ENCODE measurements around the gene SERINC2. TPM values are rescaled to one million over a fixed set of nuclear protein-coding genes. Genes with fewer than 3 reads are reported as not detected.

The SERINC2 gene
- total RNA-seq, 1 experiment from 2014 or later: 14.1 TPM

DNA sequence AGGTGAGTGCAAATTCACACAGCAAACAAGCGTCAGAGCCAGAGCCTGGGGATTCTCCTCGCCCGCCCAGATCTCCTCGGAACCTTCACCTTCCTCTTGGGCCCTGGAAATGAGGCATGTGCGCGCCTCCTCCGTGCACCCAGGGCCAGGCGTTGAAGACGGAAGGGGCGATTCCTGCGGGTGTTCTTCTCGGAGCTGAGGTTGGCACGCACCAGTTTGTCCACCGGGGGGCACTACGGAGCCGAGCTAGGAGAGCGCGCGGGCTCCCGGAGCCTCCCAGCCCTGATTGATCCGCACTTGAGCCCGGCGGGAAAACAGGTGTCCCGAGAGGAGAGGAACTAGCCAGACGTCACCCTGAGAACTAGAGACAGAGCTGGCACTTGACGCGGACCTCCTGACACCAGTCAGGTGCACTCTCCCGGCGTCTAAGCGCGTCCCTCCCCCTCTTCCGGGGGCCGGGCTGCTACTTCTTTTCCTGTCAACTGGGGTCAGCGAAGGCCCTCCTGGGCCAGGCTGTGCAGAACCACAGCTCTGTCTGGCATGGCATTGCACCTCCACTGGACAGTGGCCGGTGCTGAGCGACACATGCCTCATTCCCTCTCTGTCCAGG, 18.3 kb upstream of the SERINC2 start:
- peaks cover 9 to 16% of the 10 kb centered on the region in 2 experiments for H3K4me1 Mint-ChIP-seq
- Histone ChIP-seq H3K79me1 (ENCODE audit: insufficient read depth, low read depth, low read length, poor library complexity, severe bottlenecking) (no peaks in the 10 kb centered on the region), H4K5ac (ENCODE audit: insufficient read length, low read depth, low read length) (no peak overlapping the region), H3K27me3 (ENCODE audit: insufficient read depth, low read length) (no peaks in the 10 kb centered on the region), H2BK120ac (ENCODE audit: low read depth, low read length, poor library complexity, severe bottlenecking) (no peak overlapping the region), H3K14ac (ENCODE audit: insufficient read depth, low read length) (no peak overlapping the region; the same call in 1 of the 2 replicates), H3K4me1 (ENCODE audit: insufficient read depth, low read length) (no peaks in the 10 kb centered on the region), H3K79me2 (ENCODE audit: insufficient read depth, low read length) (no peaks in the 10 kb centered on the region), H3K56ac (ENCODE audit: insufficient read length, low read depth, low read length) (no peak overlapping the region), H4K20me1 (ENCODE audit: control insufficient read depth, insufficient read depth, insufficient read length) (no peaks in the 10 kb centered on the region), H2AFZ (ENCODE audit: low read length) (peak overlapping the region; percentile 41), H3K9ac (ENCODE audit: extremely low read depth, insufficient read length, low read length) (no peak overlapping the region), H3K23ac (ENCODE audit: insufficient read length, low read depth, low read length) (no peak overlapping the region), H2BK12ac (ENCODE audit: insufficient read length, low read depth, low read length) (no peak overlapping the region), H2BK5ac (ENCODE audit: insufficient read length, low read length) (no peak overlapping the region), H2AK5ac (ENCODE audit: insufficient read length, low read length) (no peak overlapping the region), H3K18ac (ENCODE audit: insufficient read length, low read depth, low read length) (no peak overlapping the region), H3K23me2 (ENCODE audit: insufficient read length, low read depth, low read length, poor library complexity, severe bottlenecking) (no peaks in the 10 kb centered on the region), H3T11ph (ENCODE audit: low read length) (no peak overlapping the region), H3K27ac (ENCODE audit: insufficient read length, low read depth, low read length) (no peak overlapping the region), H3K4me2 (ENCODE audit: insufficient read depth, insufficient read length, low read length) (peak overlapping the region; percentile 70), H4K91ac (ENCODE audit: insufficient read length, low read depth, low read length) (no peak overlapping the region), H3K9me3 (ENCODE audit: control insufficient read depth, low read depth, low read length) (no peaks in the 10 kb centered on the region), H3K4ac (ENCODE audit: low read depth, low read length) (no peak overlapping the region), H2BK20ac (ENCODE audit: low read depth, low read length, poor library complexity, severe bottlenecking) (no peak overlapping the region), H4K8ac (replicated peaks; ENCODE audit: insufficient read length, low read depth, low read length) (no peak overlapping the region), H2BK15ac (ENCODE audit: low read depth, low read length) (no peak overlapping the region)
- H3K9me3 Mint-ChIP-seq: no peaks in the 10 kb centered on the region
- TF ChIP-seq, protein P1, sequence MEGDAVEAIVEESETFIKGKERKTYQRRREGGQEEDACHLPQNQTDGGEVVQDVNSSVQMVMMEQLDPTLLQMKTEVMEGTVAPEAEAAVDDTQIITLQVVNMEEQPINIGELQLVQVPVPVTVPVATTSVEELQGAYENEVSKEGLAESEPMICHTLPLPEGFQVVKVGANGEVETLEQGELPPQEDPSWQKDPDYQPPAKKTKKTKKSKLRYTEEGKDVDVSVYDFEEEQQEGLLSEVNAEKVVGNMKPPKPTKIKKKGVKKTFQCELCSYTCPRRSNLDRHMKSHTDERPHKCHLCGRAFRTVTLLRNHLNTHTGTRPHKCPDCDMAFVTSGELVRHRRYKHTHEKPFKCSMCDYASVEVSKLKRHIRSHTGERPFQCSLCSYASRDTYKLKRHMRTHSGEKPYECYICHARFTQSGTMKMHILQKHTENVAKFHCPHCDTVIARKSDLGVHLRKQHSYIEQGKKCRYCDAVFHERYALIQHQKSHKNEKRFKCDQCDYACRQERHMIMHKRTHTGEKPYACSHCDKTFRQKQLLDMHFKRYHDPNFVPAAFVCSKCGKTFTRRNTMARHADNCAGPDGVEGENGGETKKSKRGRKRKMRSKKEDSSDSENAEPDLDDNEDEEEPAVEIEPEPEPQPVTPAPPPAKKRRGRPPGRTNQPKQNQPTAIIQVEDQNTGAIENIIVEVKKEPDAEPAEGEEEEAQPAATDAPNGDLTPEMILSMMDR (conservative IDR thresholded peaks at IDR 0.05): peak; percentile 98
- no peak overlapping the region for H3K27ac Mint-ChIP-seq
- peaks cover 25% of the 10 kb centered on the region for H3K27me3 Mint-ChIP-seq (ENCODE audit: low read depth)
- peak; percentile 95 for DNase-seq
- no peaks in the 10 kb centered on the region for H3K36me3 Mint-ChIP-seq (ENCODE audit: insufficient read depth in 1 of 3, low read depth in 3 of 3)
- no CpG with 5 or more reads among the region's 36 CpGs for WGBS (ENCODE audit: extremely low coverage, insufficient read length, low lambda C conversion rate)
- peak overlapping the region; percentile 53 to 76 for H3K4me3 Mint-ChIP-seq
